Mesodermal cell (in vitro differentiated cells): ENCODE data around the gene UPP2.

ENCODE experiments used
- H3K27ac ChIP-seq: 2 replicates; pipeline ENCODE4 v1.7.0; 2013; ENCODE audit warnings: mild to moderate bottlenecking, low read depth, low read length, moderate library complexity; ENCODE audit not compliant: severe bottlenecking
- H3K36me3 ChIP-seq: 2 replicates; pipeline ENCODE4 v1.7.1; 2013; ENCODE audit warnings: mild to moderate bottlenecking, low read length, moderate library complexity; ENCODE audit not compliant: control insufficient read depth, insufficient read depth
- H3K4me1 ChIP-seq: one replicate; pipeline ENCODE4 v1.7.1; 2013; ENCODE audit warnings: mild to moderate bottlenecking, low read length; ENCODE audit not compliant: insufficient read depth, control insufficient read depth, poor library complexity, severe bottlenecking
- H3K4me3 ChIP-seq: 2 replicates; pipeline ENCODE4 v1.7.0; 2013; ENCODE audit warnings: low read length, control low read depth, mild to moderate bottlenecking; ENCODE audit not compliant: insufficient read depth, poor library complexity, severe bottlenecking; ENCODE audit errors: extremely low read depth
- H3K9me3 ChIP-seq: 2 replicates; pipeline ENCODE4 v1.7.1; 2013; ENCODE audit warnings: mild to moderate bottlenecking, low read length, moderate library complexity; ENCODE audit not compliant: control insufficient read depth
- WGBS, 2 experiments: methylation state at CpG; one replicate each; pipeline ENCODE4 v1.1.5; 2013; ENCODE audit warnings: missing lambda C conversion rate in 2 of 2; ENCODE audit not compliant: insufficient coverage in 2 of 2; 5-methylcytosine and 5-hydroxymethylcytosine counted together

UPP2 gene

GRCh38 chr2:158138255-158138654 is 36.6 kb downstream of the UPP2 start:
- WGBS, 2 experiments: 82 to 100% methylated on average over 2 to 3 of the region's 5 CpGs
- H3K27ac ChIP-seq: no peak overlapping the region
- no peaks in the 10 kb centered on the region for H3K36me3 ChIP-seq
- H3K9me3 ChIP-seq: no peaks in the 10 kb centered on the region
- no peaks in the 10 kb centered on the region for H3K4me1 ChIP-seq
- no peak overlapping the region for H3K4me3 ChIP-seq

- Histone ChIP-seq H3K9me3 (no peaks in the 10 kb centered on the region), H3K27ac (no peak overlapping the region), H3K4me3 (no peak overlapping the region), H3K4me1 (no peaks in the 10 kb centered on the region), H3K36me3 (no peaks in the 10 kb centered on the region)
- WGBS, 2 experiments: no CpG with 5 or more reads among the region's 1 CpG
These were observed 38.5 kb downstream of the UPP2 start for GRCh38 chr2:158140201-158140600.

- H3K27ac ChIP-seq: no peak overlapping the region
- WGBS, 2 experiments: 92 to 93% methylated on average over 2 of the region's 3 CpGs
- H3K4me1 ChIP-seq: no peaks in the 10 kb centered on the region
- no peaks in the 10 kb centered on the region for H3K9me3 ChIP-seq
- no peaks in the 10 kb centered on the region for H3K36me3 ChIP-seq
- no peak overlapping the region for H3K4me3 ChIP-seq
These were observed 40.5 kb downstream of the UPP2 start for GRCh38 chr2:158142165-158142564.

GRCh38 chr2:158142568-158143332 is 41.1 kb downstream of the UPP2 start:
- no peaks in the 10 kb centered on the region for H3K9me3 ChIP-seq
- no peaks in the 10 kb centered on the region for H3K36me3 ChIP-seq
- 85 to 90% methylated on average over 4 of the region's 6 CpGs for WGBS, 2 experiments
- no peaks in the 10 kb centered on the region for H3K4me1 ChIP-seq
- no peak overlapping the region for H3K4me3 ChIP-seq
- no peak overlapping the region for H3K27ac ChIP-seq

GRCh38 chr2:158143703-158144360 is 42.2 kb downstream of the UPP2 start:
- 80 to 90% methylated on average over 2 of the region's 3 CpGs for WGBS, 2 experiments
- no peak overlapping the region for H3K27ac ChIP-seq
- H3K9me3 ChIP-seq: no peaks in the 10 kb centered on the region
- no peak overlapping the region for H3K4me3 ChIP-seq
- no peaks in the 10 kb centered on the region for H3K36me3 ChIP-seq
- H3K4me1 ChIP-seq: no peaks in the 10 kb centered on the region

- Histone ChIP-seq H3K9me3 (no peaks in the 10 kb centered on the region), H3K36me3 (no peaks in the 10 kb centered on the region), H3K4me3 (no peak overlapping the region), H3K4me1 (no peaks in the 10 kb centered on the region), H3K27ac (no peak overlapping the region)
- WGBS, 2 experiments: 93 to 100% methylated on average over 3 to 6 of the region's 13 CpGs
These were observed 43.4 kb downstream of the UPP2 start for GRCh38 chr2:158144914-158145625.

- WGBS, 2 experiments: 85 to 100% methylated on average over 2 of the region's 3 CpGs
These were observed 51.8 kb downstream of the UPP2 start for GRCh38 chr2:158153270-158154015.

GRCh38 chr2:158154596-158154995 is 52.9 kb downstream of the UPP2 start:
- no peaks in the 10 kb centered on the region for H3K9me3 ChIP-seq
- H3K27ac ChIP-seq: no peak overlapping the region
- H3K4me3 ChIP-seq: no peak overlapping the region
- H3K4me1 ChIP-seq: no peaks in the 10 kb centered on the region
- no peaks in the 10 kb centered on the region for H3K36me3 ChIP-seq

More at GRCh38 chr2:158153270-158154015, 51.8 kb downstream of the UPP2 start:
- no peaks in the 10 kb centered on the region for H3K9me3 ChIP-seq
- no peak overlapping the region for H3K4me3 ChIP-seq
- H3K36me3 ChIP-seq: no peaks in the 10 kb centered on the region
- H3K27ac ChIP-seq: no peak overlapping the region
- no peaks in the 10 kb centered on the region for H3K4me1 ChIP-seq

GRCh38 chr2:158172719-158173118 is 71.0 kb downstream of the UPP2 start:
- H3K27ac ChIP-seq: no peak overlapping the region
- H3K9me3 ChIP-seq: no peaks in the 10 kb centered on the region
- H3K4me3 ChIP-seq: no peak overlapping the region
- no peaks in the 10 kb centered on the region for H3K4me1 ChIP-seq
- no peaks in the 10 kb centered on the region for H3K36me3 ChIP-seq
- WGBS, 2 experiments: no CpG with 5 or more reads among the region's 2 CpGs

- Histone ChIP-seq H3K36me3 (no peaks in the 10 kb centered on the region), H3K4me1 (no peaks in the 10 kb centered on the region), H3K4me3 (no peak overlapping the region), H3K27ac (no peak overlapping the region), H3K9me3 (no peaks in the 10 kb centered on the region)
- no CpG with 5 or more reads among the region's 1 CpG for WGBS, 2 experiments
These were observed 72.8 kb downstream of the UPP2 start for GRCh38 chr2:158174495-158174894.
